Natural killer cell (primary cell): ENCODE results near the gene ASPSCR1. TPM values are rescaled to one million over a fixed set of nuclear protein-coding genes. Genes with fewer than 3 reads are reported as not detected.

Experiments used
- ATAC-seq, 3 donors: fragments of 150-1000 bp in 2 of 3; fragments of 200-7000 bp in 1 of 3; cut with Tn5 transposase; 1 replicate in 1 of 3; 2 replicates in 2 of 3; pipeline ENCODE4 v1.10.0; 2021; ENCODE audit warnings: mild to moderate bottlenecking in 2 of 3, moderate library complexity in 2 of 3
- DNase-seq, 2 donors: peaks; one replicate each; pipeline versions ENCODE4 v3.0.0 to v3.0.0-alpha.2; 2013 to 2021; ENCODE audit warnings: mixed read lengths in 1 of 2
- H3K27ac ChIP-seq: one replicate; pipeline ENCODE4 v1.5.1; 2013; ENCODE audit warnings: mild to moderate bottlenecking, low read length
- H3K27me3 ChIP-seq: one replicate; pipeline ENCODE4 v1.6.1; 2013; ENCODE audit warnings: low read length; ENCODE audit not compliant: control insufficient read depth, insufficient read depth
- H3K36me3 ChIP-seq: one replicate; pipeline ENCODE4 v1.6.1; 2013; ENCODE audit warnings: low read length; ENCODE audit not compliant: control insufficient read depth, insufficient read depth
- H3K4me1 ChIP-seq: one replicate; pipeline ENCODE4 v1.6.1; 2013; ENCODE audit warnings: low read length; ENCODE audit not compliant: control insufficient read depth, insufficient read depth
- H3K4me3 ChIP-seq: one replicate; pipeline ENCODE4 v1.5.1; 2013; ENCODE audit warnings: low read length
- H3K9me3 ChIP-seq: one replicate; pipeline ENCODE4 v1.6.1; 2013; ENCODE audit warnings: low read length; ENCODE audit not compliant: control insufficient read depth, insufficient read depth
- H3K27ac Mint-ChIP-seq, 2 donors: one replicate each; pipeline ENCODE4 v1.8.0; 2022; ENCODE audit warnings: mild to moderate bottlenecking in 2 of 2, mixed read lengths in 2 of 2, moderate library complexity in 1 of 2
- H3K27me3 Mint-ChIP-seq, 2 donors: one replicate each; pipeline ENCODE4 v1.8.0; 2022; ENCODE audit warnings: low read depth in 2 of 2, mixed read lengths in 2 of 2
- H3K36me3 Mint-ChIP-seq: one replicate; pipeline ENCODE4 v1.8.0; 2022; ENCODE audit warnings: mixed read lengths
- H3K4me1 Mint-ChIP-seq, 2 donors: one replicate each; pipeline ENCODE4 v1.8.0; 2022; ENCODE audit warnings: mixed read lengths in 2 of 2
- H3K4me3 Mint-ChIP-seq: one replicate; pipeline ENCODE4 v1.8.0; 2022; ENCODE audit warnings: mild to moderate bottlenecking, moderate library complexity, mixed read lengths
- H3K9me3 Mint-ChIP-seq, 2 donors: one replicate each; pipeline ENCODE4 v1.8.0; 2022; ENCODE audit warnings: mixed read lengths in 2 of 2
- CTCF ChIP-seq: fragments of 200-600 bp; IDR thresholded peaks from one replicate; pipeline ENCODE4 v1.8.0; 2022; ENCODE audit warnings: antibody characterized with exemption
- WGBS: methylation state at CpG from one replicate; pipeline ENCODE4 v1.1.7; 2013; ENCODE audit warnings: missing lambda C conversion rate; ENCODE audit not compliant: insufficient coverage; 5-methylcytosine and 5-hydroxymethylcytosine counted together
- intact Hi-C: fragments of 100-400 bp; cut with micrococcal nuclease; formaldehyde crosslinking; loops from one replicate; pipeline ENCODE4 v1.14.2; 2022
- total RNA-seq, 4 donors: library from RNA; stranded (reverse); fragments of 120-200 nt in 1 of 4; gene quantifications; one replicate each; pipeline versions ENCODE4 v1.2.3 to v1.2.4, GENCODE V29; 2013 to 2022

Gene ASPSCR1
- total RNA-seq, 3 donors from 2014 or later (not counting 1 experiment from before 2014, with no cell fraction given), result 29.7 to 43.5 (median 40.8) TPM

- H3K27ac Mint-ChIP-seq, result no peak overlapping the region
- H3K4me1 ChIP-seq, result peaks cover 11% of the 10 kb centered on the region
- WGBS, result 96% methylated on average over 26 of the region's 26 CpGs
- H3K36me3 Mint-ChIP-seq, result no peaks in the 10 kb centered on the region
- ATAC-seq (no peak), DNase-seq (no peak)
- H3K9me3 ChIP-seq, result no peaks in the 10 kb centered on the region
- no peak overlapping the region for H3K4me3 Mint-ChIP-seq
- peaks cover 5 to 31% of the 10 kb centered on the region in 2 donors for H3K4me1 Mint-ChIP-seq
- H3K36me3 ChIP-seq, result peaks cover 25% of the 10 kb centered on the region
- TF ChIP-seq CTCF, result no peak
- no peak overlapping the region for H3K27ac ChIP-seq
- intact Hi-C loops, result no loop called here
- no peak overlapping the region for H3K4me3 ChIP-seq
- H3K27me3 ChIP-seq, result no peaks in the 10 kb centered on the region
- no peaks in the 10 kb centered on the region for H3K27me3 Mint-ChIP-seq
- no peaks in the 10 kb centered on the region for H3K9me3 Mint-ChIP-seq
These were observed 6.4 kb downstream of the ASPSCR1 start for GRCh38 chr17:81983639-81984373.

- peak in 1 of 3 donors; percentile 41 for ATAC-seq
These were observed 7.5 kb downstream of the ASPSCR1 start for GRCh38 chr17:81984773-81985410.

GRCh38 chr17:81986606-81987005 lies 9.2 kb downstream of the ASPSCR1 start:
- ATAC-seq, result no peak

More at GRCh38 chr17:81984773-81985410, 7.5 kb downstream of the ASPSCR1 start:
- Histone ChIP-seq H3K4me1 (peaks cover 10% of the 10 kb centered on the region), H3K27ac (no peak overlapping the region), H3K27me3 (no peaks in the 10 kb centered on the region), H3K9me3 (no peaks in the 10 kb centered on the region), H3K36me3 (peaks cover 25% of the 10 kb centered on the region), H3K4me3 (no peak overlapping the region)
- intact Hi-C loops, result no loop called here
- Mint-ChIP-seq H3K27ac (no peak overlapping the region), H3K9me3 (no peaks in the 10 kb centered on the region), H3K4me3 (no peak overlapping the region), H3K4me1 (peaks cover 0 to 23% of the 10 kb centered on the region in 2 donors), H3K27me3 (no peaks in the 10 kb centered on the region), H3K36me3 (no peaks in the 10 kb centered on the region)
- 93% methylated on average over 20 of the region's 21 CpGs for WGBS
- no peak for TF ChIP-seq CTCF
- DNase-seq, result no peak

More at GRCh38 chr17:81986606-81987005, 9.2 kb downstream of the ASPSCR1 start:
- 95% methylated on average over 26 of the region's 26 CpGs for WGBS
- intact Hi-C loops, result no loop called here
- no peak overlapping the region for H3K4me3 ChIP-seq
- Mint-ChIP-seq H3K4me3 (no peak overlapping the region), H3K9me3 (no peaks in the 10 kb centered on the region), H3K27ac (peak overlapping the region in 1 of 2 donors; percentile 53), H3K36me3 (no peaks in the 10 kb centered on the region), H3K27me3 (no peaks in the 10 kb centered on the region), H3K4me1 (peaks cover 6 to 18% of the 10 kb centered on the region in 2 donors)
- H3K27ac ChIP-seq, result no peak overlapping the region
- no peaks in the 10 kb centered on the region for H3K9me3 ChIP-seq
- DNase-seq, result no peak
- H3K4me1 ChIP-seq, result no peaks in the 10 kb centered on the region
- no peaks in the 10 kb centered on the region for H3K27me3 ChIP-seq
- no peak for TF ChIP-seq CTCF
- peaks cover 25% of the 10 kb centered on the region for H3K36me3 ChIP-seq
